Ectodermal cell (in vitro differentiated cells): Measurements from ENCODE around the gene INPPL1.

Source experiments
- H3K27ac ChIP-seq: 2 replicates; pipeline ENCODE4 v1.7.0; 2013; ENCODE audit warnings: mild to moderate bottlenecking, low read depth, low read length; ENCODE audit not compliant: insufficient read depth, poor library complexity, severe bottlenecking
- H3K27me3 ChIP-seq: 2 replicates; pipeline ENCODE4 v1.7.0; 2013; ENCODE audit warnings: mild to moderate bottlenecking, low read length; ENCODE audit not compliant: insufficient read depth, control insufficient read depth, poor library complexity, severe bottlenecking
- H3K36me3 ChIP-seq: one replicate; pipeline ENCODE4 v1.7.0; 2013; ENCODE audit warnings: low read length; ENCODE audit not compliant: control insufficient read depth, insufficient read depth
- H3K4me1 ChIP-seq: one replicate; pipeline ENCODE4 v1.7.0; 2013; ENCODE audit warnings: low read length; ENCODE audit not compliant: control insufficient read depth, insufficient read depth
- H3K4me3 ChIP-seq: 2 replicates; pipeline ENCODE4 v1.7.0; 2013; ENCODE audit warnings: low read depth, low read length, control low read depth; ENCODE audit not compliant: insufficient read depth
- H3K9me3 ChIP-seq: 2 replicates; pipeline ENCODE4 v1.7.0; 2013; ENCODE audit warnings: mild to moderate bottlenecking, low read length, moderate library complexity; ENCODE audit not compliant: control insufficient read depth
- WGBS, 2 experiments: methylation state at CpG; one replicate each; pipeline ENCODE4 v1.1.7; 2013; ENCODE audit warnings: missing lambda C conversion rate in 2 of 2; 5-methylcytosine and 5-hydroxymethylcytosine counted together

INPPL1 gene

DNA sequence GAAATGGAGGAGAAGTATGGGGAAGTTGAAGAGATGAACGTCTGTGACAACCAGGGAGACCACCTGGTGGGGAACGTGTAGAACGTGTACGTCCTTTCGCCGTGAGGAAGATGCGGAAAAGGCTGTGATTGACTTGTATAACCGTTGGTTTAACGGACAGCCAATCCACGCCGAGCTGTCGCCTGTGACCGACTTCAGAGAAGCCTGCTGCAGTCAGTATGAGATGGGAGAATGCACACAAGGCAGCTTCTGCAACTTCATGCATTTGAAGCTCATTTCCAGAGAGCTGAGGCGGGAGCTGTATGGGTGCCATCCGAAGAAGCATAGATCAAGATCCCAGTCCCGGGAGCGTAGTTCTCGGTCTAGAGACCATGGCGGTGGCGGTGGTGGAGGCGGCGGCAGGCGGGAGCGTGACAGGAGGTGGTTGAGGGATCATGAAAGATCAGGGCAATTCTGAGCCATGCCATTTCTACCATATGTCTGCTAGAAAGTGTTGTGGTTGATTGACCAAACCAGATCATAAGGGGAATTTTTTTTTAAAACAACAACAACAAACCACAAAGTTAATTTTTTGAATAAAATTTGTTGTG, 56.3 kb downstream of the INPPL1 start:
- 96 to 97% methylated on average over 24 of the region's 24 CpGs for WGBS, 2 experiments
- Histone ChIP-seq H3K9me3 (no peaks in the 10 kb centered on the region), H3K4me3 (no peak overlapping the region), H3K27ac (no peak overlapping the region), H3K4me1 (no peaks in the 10 kb centered on the region), H3K27me3 (no peaks in the 10 kb centered on the region), H3K36me3 (no peaks in the 10 kb centered on the region)

DNA sequence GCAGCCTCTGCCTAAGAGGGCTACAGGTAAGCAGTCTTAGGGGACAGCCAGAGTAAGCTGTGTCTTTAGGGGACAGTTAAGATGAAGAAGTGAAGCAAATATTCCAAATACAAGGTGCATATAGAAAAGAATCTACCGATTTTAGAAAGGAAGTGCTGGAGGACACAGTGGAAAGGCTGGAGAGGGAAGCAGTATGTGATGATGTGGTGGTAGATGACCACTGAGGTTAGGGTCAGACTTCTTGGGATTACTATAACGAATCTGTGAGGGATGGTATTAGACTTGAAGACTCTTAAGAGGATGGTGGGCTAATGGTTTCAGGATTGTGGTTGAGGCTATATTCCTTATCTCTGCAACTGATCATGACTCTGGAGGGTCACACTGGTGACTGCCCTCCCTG, 59.4 kb downstream of the INPPL1 start:
- Histone ChIP-seq H3K36me3 (no peaks in the 10 kb centered on the region), H3K9me3 (no peaks in the 10 kb centered on the region), H3K27ac (no peak overlapping the region), H3K27me3 (no peaks in the 10 kb centered on the region), H3K4me3 (no peak overlapping the region), H3K4me1 (no peaks in the 10 kb centered on the region)
- WGBS, 2 experiments = 92 to 97% methylated on average over 2 of the region's 2 CpGs

DNA sequence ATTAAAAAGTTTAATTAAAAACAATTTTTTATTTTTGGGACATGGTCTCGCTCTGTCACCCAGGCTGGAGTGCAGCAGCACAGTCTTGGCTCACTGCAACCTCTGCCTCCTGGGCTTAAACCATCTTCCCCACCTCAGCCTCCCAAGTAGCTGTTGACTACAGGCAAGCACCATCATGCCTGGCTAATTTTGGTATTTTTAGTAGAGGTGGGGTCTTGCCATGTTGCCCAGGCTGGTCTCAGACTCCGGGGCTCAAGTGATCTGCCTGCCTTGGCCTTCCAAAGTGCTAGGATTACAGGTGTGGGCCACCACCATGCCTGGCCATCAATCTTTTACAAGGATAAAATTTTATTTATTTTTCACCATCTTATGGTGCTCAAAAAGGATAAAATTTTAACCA, 62.7 kb downstream of the INPPL1 start:
- Histone ChIP-seq H3K4me3 (no peak overlapping the region), H3K4me1 (no peaks in the 10 kb centered on the region), H3K9me3 (no peaks in the 10 kb centered on the region), H3K36me3 (no peaks in the 10 kb centered on the region), H3K27ac (no peak overlapping the region), H3K27me3 (no peaks in the 10 kb centered on the region)
- 93 to 96% methylated on average over 2 of the region's 2 CpGs for WGBS, 2 experiments
